Measurements from ENCODE around the gene TGFA.
A peak's percentile ranks its signal among the peaks of the same experiment; 100 is the strongest.

TGFA gene

DNA sequence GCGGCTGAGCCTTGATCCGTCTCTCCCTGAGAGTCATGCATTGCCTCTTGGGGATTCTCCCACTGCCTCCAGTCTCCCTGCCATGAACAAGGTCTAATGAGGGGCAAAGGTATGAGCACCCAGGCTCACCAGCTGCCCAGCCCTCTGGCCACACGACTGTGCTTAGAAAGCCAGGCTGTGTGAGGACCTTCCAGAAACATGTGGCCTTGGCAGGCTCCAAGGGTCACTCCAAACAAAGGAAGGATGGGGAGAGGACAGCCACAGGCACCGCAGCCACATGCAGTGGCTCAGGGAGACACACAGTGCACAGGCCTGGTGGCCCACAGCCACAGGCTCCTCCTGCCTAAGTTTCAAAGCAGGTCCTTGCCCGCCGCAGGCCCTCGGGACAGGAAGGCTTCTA is 35.8 kb downstream of the TGFA start:
- H3K9me3 ChIP-seq (replicated peaks in 1 of 2; ENCODE audit: control insufficient read depth in 2 of 2, insufficient read depth in 1 of 2, low read depth in 1 of 2, low read length in 2 of 2), result no peaks in the 10 kb centered on the region
- no peak for DNase-seq (ENCODE audit: low spot score)
- H3K27me3 ChIP-seq (ENCODE audit: control insufficient read depth in 3 of 3, insufficient read depth in 3 of 3, low read depth in 1 of 3, low read length in 3 of 3), result peaks cover 0 to 15% (median 0%) of the 10 kb centered on the region in 3 experiments

DNA sequence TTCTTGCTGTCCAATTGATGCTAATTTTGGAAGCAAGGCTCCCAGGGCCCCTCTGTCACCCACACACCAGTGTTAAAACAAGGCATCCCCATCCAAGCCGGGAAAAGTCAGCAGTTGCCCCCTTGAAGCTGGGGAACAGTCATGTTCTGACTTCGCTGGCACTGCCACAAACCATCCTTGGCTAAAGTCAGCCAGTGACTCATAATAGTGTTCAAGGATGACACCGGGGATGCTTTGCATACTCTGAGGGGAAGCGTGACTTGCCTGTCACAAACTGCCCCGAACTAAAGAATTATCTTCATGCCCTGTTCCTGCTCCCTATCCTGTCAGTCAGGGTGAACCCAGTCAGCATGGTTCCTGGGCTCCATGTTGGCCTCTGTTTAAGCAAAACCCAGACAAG is 37.0 kb downstream of the TGFA start:
- Histone ChIP-seq H2BK120ac (ENCODE audit: low read depth, low read length) (no peak overlapping the region), H4K8ac (ENCODE audit: low read depth, low read length) (no peak overlapping the region), H2AK5ac (ENCODE audit: low read depth, low read length) (no peak overlapping the region), H2AFZ (ENCODE audit: low read length) (no peak overlapping the region), H3K9me3 (replicated peaks in 1 of 2; ENCODE audit: control insufficient read depth in 2 of 2, insufficient read depth in 1 of 2, low read depth in 1 of 2, low read length in 2 of 2) (no peaks in the 10 kb centered on the region), H3K36me3 (replicated peaks in 1 of 2; ENCODE audit: control insufficient read depth in 2 of 2, insufficient read depth in 2 of 2, low read length in 2 of 2) (no peaks in the 10 kb centered on the region), H3K27ac (replicated peaks; ENCODE audit: low read length) (no peak overlapping the region), H4K91ac (ENCODE audit: low read depth, low read length, poor library complexity) (no peak overlapping the region), H2BK5ac (ENCODE audit: low read length) (no peak overlapping the region), H3K27me3 (ENCODE audit: control insufficient read depth in 3 of 3, insufficient read depth in 3 of 3, low read depth in 1 of 3, low read length in 3 of 3) (peaks cover 0 to 12% (median 0%) of the 10 kb centered on the region in 3 experiments), H2BK12ac (ENCODE audit: low read length) (no peak overlapping the region), H3K18ac (ENCODE audit: low read length) (no peak overlapping the region), H3K9ac (ENCODE audit: low read depth, low read length, poor library complexity) (no peak overlapping the region), H3K79me1 (ENCODE audit: low read depth, low read length) (no peaks in the 10 kb centered on the region), H3K4me2 (ENCODE audit: insufficient read depth, low read length, poor library complexity, severe bottlenecking) (no peak overlapping the region), H2BK15ac (ENCODE audit: low read length) (no peak overlapping the region), H3K4me1 (ENCODE audit: control insufficient read depth in 2 of 2, insufficient read depth in 1 of 2, low read depth in 1 of 2, low read length in 2 of 2) (no peaks in the 10 kb centered on the region), H3K4ac (ENCODE audit: low read length) (no peak overlapping the region), H3K4me3 (ENCODE audit: low read length in 2 of 2) (no peak overlapping the region), H3K14ac (ENCODE audit: low read length) (peak overlapping the region; percentile 0), H3K23ac (ENCODE audit: low read depth, low read length, poor library complexity) (no peak overlapping the region)
- no peak for DNase-seq (ENCODE audit: low spot score)
- WGBS, 2 donors (ENCODE audit: extremely low coverage in 2 of 2, insufficient read length in 2 of 2, insufficient replicate concordance in 1 of 2), result no CpG with 5 or more reads among the region's 5 CpGs

More for the DNA sequence above, 35.8 kb downstream of the TGFA start:
- no peaks in the 10 kb centered on the region for H3K4me1 ChIP-seq (ENCODE audit: control insufficient read depth in 2 of 2, insufficient read depth in 1 of 2, low read depth in 1 of 2, low read length in 2 of 2)
- H2BK15ac ChIP-seq (ENCODE audit: low read length), result peak overlapping the region; percentile 8
- H3K4ac ChIP-seq (ENCODE audit: low read length), result no peak overlapping the region
- H3K27ac ChIP-seq (replicated peaks; ENCODE audit: low read length), result no peak overlapping the region
- no CpG with 5 or more reads among the region's 7 CpGs for WGBS, 2 donors (ENCODE audit: extremely low coverage in 2 of 2, insufficient read length in 2 of 2, insufficient replicate concordance in 1 of 2)
- H2AFZ ChIP-seq (ENCODE audit: low read length), result no peak overlapping the region
- H2BK12ac ChIP-seq (ENCODE audit: low read length), result no peak overlapping the region
- no peak overlapping the region for H3K4me2 ChIP-seq (ENCODE audit: insufficient read depth, low read length, poor library complexity, severe bottlenecking)
- no peak overlapping the region for H3K23ac ChIP-seq (ENCODE audit: low read depth, low read length, poor library complexity)
- no peak overlapping the region for H3K9ac ChIP-seq (ENCODE audit: low read depth, low read length, poor library complexity)
- no peaks in the 10 kb centered on the region for H3K79me1 ChIP-seq (ENCODE audit: low read depth, low read length)
- no peak overlapping the region for H3K18ac ChIP-seq (ENCODE audit: low read length)
- no peaks in the 10 kb centered on the region for H3K36me3 ChIP-seq (replicated peaks in 1 of 2; ENCODE audit: control insufficient read depth in 2 of 2, insufficient read depth in 2 of 2, low read length in 2 of 2)
- no peak overlapping the region for H3K14ac ChIP-seq (ENCODE audit: low read length)
- no peak overlapping the region for H3K4me3 ChIP-seq (ENCODE audit: low read length in 2 of 2)
- no peak overlapping the region for H2BK120ac ChIP-seq (ENCODE audit: low read depth, low read length)
- no peak overlapping the region for H4K8ac ChIP-seq (ENCODE audit: low read depth, low read length)
- H2BK5ac ChIP-seq (ENCODE audit: low read length), result no peak overlapping the region
- H4K91ac ChIP-seq (ENCODE audit: low read depth, low read length, poor library complexity), result no peak overlapping the region
- H2AK5ac ChIP-seq (ENCODE audit: low read depth, low read length), result no peak overlapping the region

GRCh38 chr2:70515938-70516337 is 37.7 kb downstream of the TGFA start:
- Histone ChIP-seq H3K9me3 (replicated peaks in 1 of 2; ENCODE audit: control insufficient read depth in 2 of 2, insufficient read depth in 1 of 2, low read depth in 1 of 2, low read length in 2 of 2) (no peaks in the 10 kb centered on the region), H3K23ac (ENCODE audit: low read depth, low read length, poor library complexity) (no peak overlapping the region), H3K18ac (ENCODE audit: low read length) (no peak overlapping the region), H3K9ac (ENCODE audit: low read depth, low read length, poor library complexity) (no peak overlapping the region), H3K27ac (replicated peaks; ENCODE audit: low read length) (no peak overlapping the region), H3K4me3 (ENCODE audit: low read length in 2 of 2) (no peak overlapping the region), H3K4ac (ENCODE audit: low read length) (no peak overlapping the region), H4K91ac (ENCODE audit: low read depth, low read length, poor library complexity) (no peak overlapping the region), H2BK120ac (ENCODE audit: low read depth, low read length) (no peak overlapping the region), H3K14ac (ENCODE audit: low read length) (no peak overlapping the region), H3K79me1 (ENCODE audit: low read depth, low read length) (no peaks in the 10 kb centered on the region), H3K27me3 (ENCODE audit: control insufficient read depth in 3 of 3, insufficient read depth in 3 of 3, low read depth in 1 of 3, low read length in 3 of 3) (peaks cover 0 to 12% (median 0%) of the 10 kb centered on the region in 3 experiments), H2AK5ac (ENCODE audit: low read depth, low read length) (no peak overlapping the region), H2BK12ac (ENCODE audit: low read length) (no peak overlapping the region), H3K4me1 (ENCODE audit: control insufficient read depth in 2 of 2, insufficient read depth in 1 of 2, low read depth in 1 of 2, low read length in 2 of 2) (no peaks in the 10 kb centered on the region), H2AFZ (ENCODE audit: low read length) (no peak overlapping the region), H4K8ac (ENCODE audit: low read depth, low read length) (no peak overlapping the region), H2BK15ac (ENCODE audit: low read length) (no peak overlapping the region), H2BK5ac (ENCODE audit: low read length) (no peak overlapping the region), H3K4me2 (ENCODE audit: insufficient read depth, low read length, poor library complexity, severe bottlenecking) (no peak overlapping the region), H3K36me3 (replicated peaks in 1 of 2; ENCODE audit: control insufficient read depth in 2 of 2, insufficient read depth in 2 of 2, low read length in 2 of 2) (no peaks in the 10 kb centered on the region)
- no peak for DNase-seq (ENCODE audit: low spot score)
- no CpG with 5 or more reads among the region's 4 CpGs for WGBS, 2 donors (ENCODE audit: extremely low coverage in 2 of 2, insufficient read length in 2 of 2, insufficient replicate concordance in 1 of 2)

- Histone ChIP-seq H2AK5ac (ENCODE audit: low read depth, low read length) (no peak overlapping the region), H2BK120ac (ENCODE audit: low read depth, low read length) (no peak overlapping the region), H3K4ac (ENCODE audit: low read length) (no peak overlapping the region), H3K23ac (ENCODE audit: low read depth, low read length, poor library complexity) (peak overlapping the region; percentile 61), H2BK12ac (ENCODE audit: low read length) (no peak overlapping the region), H3K9me3 (replicated peaks in 1 of 2; ENCODE audit: control insufficient read depth in 2 of 2, insufficient read depth in 1 of 2, low read depth in 1 of 2, low read length in 2 of 2) (no peaks in the 10 kb centered on the region), H3K4me3 (ENCODE audit: low read length in 2 of 2) (no peak overlapping the region), H3K14ac (ENCODE audit: low read length) (peak overlapping the region; percentile 77), H2AFZ (ENCODE audit: low read length) (no peak overlapping the region), H3K36me3 (replicated peaks in 1 of 2; ENCODE audit: control insufficient read depth in 2 of 2, insufficient read depth in 2 of 2, low read length in 2 of 2) (no peaks in the 10 kb centered on the region), H3K4me2 (ENCODE audit: insufficient read depth, low read length, poor library complexity, severe bottlenecking) (no peak overlapping the region), H3K79me1 (ENCODE audit: low read depth, low read length) (no peaks in the 10 kb centered on the region), H4K91ac (ENCODE audit: low read depth, low read length, poor library complexity) (no peak overlapping the region), H3K27me3 (ENCODE audit: control insufficient read depth in 3 of 3, insufficient read depth in 3 of 3, low read depth in 1 of 3, low read length in 3 of 3) (peaks cover 0 to 13% (median 0%) of the 10 kb centered on the region in 3 experiments), H4K8ac (ENCODE audit: low read depth, low read length) (no peak overlapping the region), H3K4me1 (ENCODE audit: control insufficient read depth in 2 of 2, insufficient read depth in 1 of 2, low read depth in 1 of 2, low read length in 2 of 2) (no peaks in the 10 kb centered on the region), H2BK5ac (ENCODE audit: low read length) (no peak overlapping the region), H2BK15ac (ENCODE audit: low read length) (no peak overlapping the region), H3K9ac (ENCODE audit: low read depth, low read length, poor library complexity) (peak overlapping the region; percentile 64), H3K27ac (replicated peaks; ENCODE audit: low read length) (no peak overlapping the region), H3K18ac (ENCODE audit: low read length) (peak overlapping the region; percentile 23)
- WGBS, 2 donors (ENCODE audit: extremely low coverage in 2 of 2, insufficient read length in 2 of 2, insufficient replicate concordance in 1 of 2), result no CpG with 5 or more reads among the region's 15 CpGs
- no peak for DNase-seq (ENCODE audit: low spot score)
Measured at GRCh38 chr2:70514612-70515055, 39.0 kb downstream of the TGFA start.
